CD14-positive monocyte (primary cell): ENCODE data around the gene CDC73. TPM values are rescaled to one million over a fixed set of nuclear protein-coding genes. Genes with fewer than 3 reads are reported as not detected.

ENCODE experiments used
- DNase-seq, 3 donors: peaks; one replicate each; pipeline ENCODE4 v3.0.0-alpha.2; 2011 to 2022
- H2AFZ ChIP-seq: 2 replicates; pipeline ENCODE4 v1.6.0; 2012; ENCODE audit warnings: mild to moderate bottlenecking, low read depth, low read length, inconsistent platforms; ENCODE audit not compliant: insufficient read depth, poor library complexity, severe bottlenecking
- H3K27ac ChIP-seq, 2 donors: 1 replicate in 1 of 2; 2 replicates in 1 of 2; pipeline ENCODE4 v1.5.1; 2012 to 2013; ENCODE audit warnings: low read length in 2 of 2, control low read depth in 1 of 2, inconsistent platforms in 1 of 2, low read depth in 1 of 2, mild to moderate bottlenecking in 1 of 2
- H3K27me3 ChIP-seq, 2 donors: one replicate each; pipeline versions ENCODE4 v1.6.0 to v1.6.1; 2011 to 2013; ENCODE audit warnings: low read length in 2 of 2; ENCODE audit not compliant: control insufficient read depth in 2 of 2, insufficient read depth in 2 of 2
- H3K36me3 ChIP-seq, 2 donors: replicated peaks in 1 of 2; 1 replicate in 1 of 2; 2 replicates in 1 of 2; pipeline versions ENCODE4 v1.5.1 to v1.6.1; 2012 to 2013; ENCODE audit warnings: low read length in 2 of 2, control low read depth in 1 of 2, inconsistent platforms in 1 of 2, mild to moderate bottlenecking in 1 of 2; ENCODE audit not compliant: insufficient read depth in 2 of 2, control insufficient read depth in 1 of 2
- H3K4me1 ChIP-seq, 2 donors: 1 replicate in 1 of 2; 2 replicates in 1 of 2; pipeline versions ENCODE4 v1.5.1 to v1.6.1; 2012 to 2013; ENCODE audit warnings: low read length in 2 of 2, control low read depth in 1 of 2, inconsistent platforms in 1 of 2, mild to moderate bottlenecking in 1 of 2, moderate library complexity in 1 of 2; ENCODE audit not compliant: insufficient read depth in 2 of 2, control insufficient read depth in 1 of 2
- H3K4me2 ChIP-seq: replicated peaks from 2 replicates; pipeline ENCODE3; 2012; ENCODE audit warnings: low read length, moderate library complexity, mild to moderate bottlenecking; ENCODE audit not compliant: poor library complexity, severe bottlenecking; ENCODE audit errors: extremely low read depth
- H3K4me3 ChIP-seq, 3 experiments: fragments of 200-600 bp in 1 of 3; sonication (generic) in 1 of 3; replicated peaks in 1 of 3; 1 replicate in 2 of 3; 2 replicates in 1 of 3; pipeline ENCODE4 v1.5.1; 2011 to 2013; ENCODE audit warnings: low read length in 3 of 3, mild to moderate bottlenecking in 3 of 3, control low read depth in 2 of 3, low read depth in 2 of 3, inconsistent platforms in 1 of 3, moderate library complexity in 1 of 3
- H3K79me2 ChIP-seq: 2 replicates; pipeline ENCODE4 v1.6.0; 2012; ENCODE audit warnings: mild to moderate bottlenecking, control low read depth, inconsistent platforms, low read length, moderate library complexity; ENCODE audit not compliant: insufficient read depth
- H3K9ac ChIP-seq: 2 replicates; pipeline ENCODE4 v1.6.0; 2017; ENCODE audit warnings: low read length, mild to moderate bottlenecking; ENCODE audit not compliant: insufficient read depth, poor library complexity, severe bottlenecking
- H3K9me3 ChIP-seq, 2 donors: replicated peaks in 1 of 2; 1 replicate in 1 of 2; 2 replicates in 1 of 2; pipeline versions ENCODE4 v1.5.1 to v1.6.1; 2012 to 2013; ENCODE audit warnings: low read length in 2 of 2, control low read depth in 1 of 2; ENCODE audit not compliant: control insufficient read depth in 1 of 2, insufficient read depth in 1 of 2
- H4K20me1 ChIP-seq: 2 replicates; pipeline ENCODE4 v1.6.0; 2012; ENCODE audit warnings: mild to moderate bottlenecking, low read length, control low read depth, moderate library complexity; ENCODE audit not compliant: insufficient read depth
- H3K27ac Mint-ChIP-seq, 7 donors: one replicate each; pipeline ENCODE4 v1.8.0; 2020; ENCODE audit warnings: mild to moderate bottlenecking in 7 of 7, mixed read lengths in 7 of 7, moderate library complexity in 6 of 7, inconsistent platforms in 2 of 7
- H3K27me3 Mint-ChIP-seq, 3 donors: one replicate each; pipeline ENCODE4 v1.8.0; 2021 to 2022; ENCODE audit warnings: low read depth in 3 of 3, mild to moderate bottlenecking in 3 of 3, mixed read lengths in 3 of 3, moderate library complexity in 3 of 3, inconsistent platforms in 1 of 3
- H3K36me3 Mint-ChIP-seq, 2 donors: one replicate each; pipeline ENCODE4 v1.8.0; 2020; ENCODE audit warnings: mixed read lengths in 2 of 2, inconsistent platforms in 1 of 2, mild to moderate bottlenecking in 1 of 2
- H3K4me1 Mint-ChIP-seq: one replicate; pipeline ENCODE4 v1.8.0; 2020; ENCODE audit warnings: mild to moderate bottlenecking, mixed read lengths
- H3K4me3 Mint-ChIP-seq, 2 donors: one replicate each; pipeline ENCODE4 v1.8.0; 2020; ENCODE audit warnings: mild to moderate bottlenecking in 2 of 2, mixed read lengths in 2 of 2, moderate library complexity in 1 of 2
- H3K9me3 Mint-ChIP-seq, 7 donors: one replicate each; pipeline ENCODE4 v1.8.0; 2020 to 2022; ENCODE audit warnings: mixed read lengths in 7 of 7, mild to moderate bottlenecking in 6 of 7, moderate library complexity in 6 of 7, inconsistent platforms in 2 of 7
- CTCF ChIP-seq: fragments of 200-600 bp; IDR thresholded peaks from one replicate; pipeline ENCODE4 v1.8.0; 2022; ENCODE audit warnings: antibody characterized with exemption, mild to moderate bottlenecking
- WGBS: methylation state at CpG from one replicate; pipeline ENCODE4 v1.1.5; 2013; ENCODE audit warnings: missing lambda C conversion rate; ENCODE audit not compliant: insufficient coverage; 5-methylcytosine and 5-hydroxymethylcytosine counted together
- intact Hi-C, 2 donors: fragments of 100-400 bp; cut with micrococcal nuclease; formaldehyde crosslinking; loops; one replicate each; pipeline versions ENCODE4 v1.15.0 to v1.15.1; 2023
- polyA plus RNA-seq, 3 donors: library from polyadenylated mRNA; depleted of rRNA in 1 of 3; unstranded in 2 of 3; stranded (reverse) in 1 of 3; fragments of 300-500 nt in 2 of 3; fragments of >200 nt in 1 of 3; fragmentation: Illumina TruSeq in 2 of 3; gene quantifications; 1 replicate in 2 of 3; 2 replicates in 1 of 3; pipeline ENCODE4 v1.2.3, GENCODE V29; 2012 to 2021

Gene CDC73
- polyA plus RNA-seq, 3 donors: 14.2 to 60.3 (median 57.2) TPM

- intact Hi-C loops: no loop called here
- H3K27me3 ChIP-seq: no peaks in the 10 kb centered on the region
- Mint-ChIP-seq H3K36me3 (peaks cover 62 to 71% of the 10 kb centered on the region in 2 donors), H3K27ac (no peak overlapping the region), H3K4me3 (no peak overlapping the region), H3K9me3 (peaks cover 2 to 7% (median 3%) of the 10 kb centered on the region in 7 donors), H3K4me1 (peaks cover 1% of the 10 kb centered on the region), H3K27me3 (no peaks in the 10 kb centered on the region)
- no peaks in the 10 kb centered on the region for H4K20me1 ChIP-seq
- H3K9me3 ChIP-seq: no peaks in the 10 kb centered on the region
- H3K4me1 ChIP-seq: no peaks in the 10 kb centered on the region
- peaks cover 0 to 65% of the 10 kb centered on the region in 2 donors for H3K36me3 ChIP-seq
- H3K4me3 ChIP-seq: no peak overlapping the region
- H3K79me2 ChIP-seq: no peaks in the 10 kb centered on the region
- DNase-seq: no peak
- H3K4me2 ChIP-seq: no peak overlapping the region
- TF ChIP-seq CTCF: no peak
- H3K27ac ChIP-seq: no peak overlapping the region
- WGBS: 100% methylated on average over 4 of the region's 4 CpGs
- H2AFZ ChIP-seq: no peak overlapping the region
- H3K9ac ChIP-seq: no peak overlapping the region
These were observed 120.2 kb downstream of the CDC73 start for GRCh38 chr1:193242000-193242399.

- H3K27ac Mint-ChIP-seq: no peak overlapping the region
- no CpG with 5 or more reads among the region's 7 CpGs for WGBS
- H3K4me3 ChIP-seq: no peak overlapping the region
These were observed 127.4 kb downstream of the CDC73 start for GRCh38 chr1:193249187-193249586.

More at GRCh38 chr1:193249187-193249586, 127.4 kb downstream of the CDC73 start:
- Histone ChIP-seq H3K9me3 (no peaks in the 10 kb centered on the region), H4K20me1 (no peaks in the 10 kb centered on the region), H3K79me2 (no peaks in the 10 kb centered on the region), H3K9ac (no peak overlapping the region), H3K4me2 (no peak overlapping the region), H2AFZ (no peak overlapping the region), H3K36me3 (peaks cover 32 to 61% of the 10 kb centered on the region in 2 donors), H3K27ac (no peak overlapping the region), H3K27me3 (no peaks in the 10 kb centered on the region), H3K4me1 (no peaks in the 10 kb centered on the region)
- H3K4me1 Mint-ChIP-seq: no peaks in the 10 kb centered on the region
- H3K9me3 Mint-ChIP-seq: peaks cover 0 to 9% (median 2%) of the 10 kb centered on the region in 7 donors
- no peaks in the 10 kb centered on the region for H3K27me3 Mint-ChIP-seq
- no peak overlapping the region for H3K4me3 Mint-ChIP-seq
- no peak for TF ChIP-seq CTCF
- no peak for DNase-seq
- H3K36me3 Mint-ChIP-seq: peaks cover 50 to 68% of the 10 kb centered on the region in 2 donors
- intact Hi-C loops: no loop called here
